Psoas muscle (tissue), 8 donors: ENCODE data around the gene FAM3D. TPM values are rescaled to one million over a fixed set of nuclear protein-coding genes. Genes with fewer than 3 reads are reported as not detected.

Experiments
- ATAC-seq, 4 donors: fragments of 200-7000 bp; cut with Tn5 transposase; one replicate each; pipeline ENCODE4 v1.9.1; 2020; ENCODE audit warnings: moderate library complexity in 3 of 4, mild to moderate bottlenecking in 2 of 4
- DNase-seq, 2 donors: peaks; one replicate each; pipeline ENCODE4 v3.0.0-alpha.2; 2020
- H3K27ac ChIP-seq: fragments of 200-600 bp; one replicate; pipeline ENCODE4 v1.8.0; 2022
- H3K27me3 ChIP-seq, 3 donors: fragments of 200-600 bp in 1 of 3; one replicate each; pipeline versions ENCODE4 v1.6.1 to v1.8.0; 2013 to 2022; ENCODE audit warnings: low read length in 2 of 3, mild to moderate bottlenecking in 2 of 3, moderate library complexity in 1 of 3; ENCODE audit not compliant: insufficient read depth in 3 of 3
- H3K36me3 ChIP-seq, 2 donors: fragments of 200-600 bp in 1 of 2; one replicate each; pipeline versions ENCODE4 v1.6.1 to v1.8.0; 2013 to 2022; ENCODE audit warnings: low read depth in 1 of 2, mild to moderate bottlenecking in 1 of 2, moderate library complexity in 1 of 2; ENCODE audit not compliant: insufficient read depth in 1 of 2
- H3K4me1 ChIP-seq: fragments of 200-600 bp; one replicate; pipeline ENCODE4 v1.8.0; 2022
- H3K4me3 ChIP-seq: fragments of 200-600 bp; one replicate; pipeline ENCODE4 v1.8.0; 2022; ENCODE audit warnings: mild to moderate bottlenecking
- H3K9me3 ChIP-seq: fragments of 200-600 bp; one replicate; pipeline ENCODE4 v1.8.0; 2022
- WGBS, 3 donors: extraction: QIAGEN DNeasy Blood & Tissue Kit; methylation state at CpG; one replicate each; pipeline versions ENCODE4 v1.1.6 to v1.1.7; 2013; 5-methylcytosine and 5-hydroxymethylcytosine counted together
- intact Hi-C, 2 donors: fragments of 100-400 bp; cut with DNase I; formaldehyde crosslinking; loops; one replicate each; pipeline versions ENCODE4 v1.11.0 to v1.14.2; 2022
- polyA plus RNA-seq, 3 donors: library from polyadenylated mRNA; stranded (reverse); fragments of 200-250 nt; gene quantifications; one replicate each; pipeline ENCODE4 v1.2.3, GENCODE V29; 2013
- total RNA-seq, 4 donors: library from RNA; stranded (reverse); fragmentation: NEBNext Ultra II Directional in 2 of 4; extraction: Animal tissue kit (Norgen Biotek cat#: 25700) in 2 of 4; gene quantifications; one replicate each; pipeline versions ENCODE4 v1.2.1 to v1.2.4, GENCODE V29; 2021 to 2023
- TF ChIP-seq, protein P1 (sequence below): fragments of 200-600 bp; IDR thresholded peaks from one replicate; pipeline ENCODE4 v1.8.0; 2022; ENCODE audit warnings: antibody characterized with exemption
- donor health status: healthy with polysubstance abuse.
- donor health status: DM: no; HTN: no; CAD: no; lungs with moderate emphysema.
- donor health status: Bipolar disorder and iron deficiency.
- donor health status: healthy.
- donor health status: DM: yes; HTN: yes; CAD: no.
- donor health status: DM: no; HTN: no; CAD: no.
- donor health status: DM: no; HTN: no; CAD: no.
- donor health status: DM: yes; HTN: yes; CAD: no.

The FAM3D gene
- total and polyA plus RNA-seq, 7 donors: 0.05 TPM; not detected in 6

DNA sequence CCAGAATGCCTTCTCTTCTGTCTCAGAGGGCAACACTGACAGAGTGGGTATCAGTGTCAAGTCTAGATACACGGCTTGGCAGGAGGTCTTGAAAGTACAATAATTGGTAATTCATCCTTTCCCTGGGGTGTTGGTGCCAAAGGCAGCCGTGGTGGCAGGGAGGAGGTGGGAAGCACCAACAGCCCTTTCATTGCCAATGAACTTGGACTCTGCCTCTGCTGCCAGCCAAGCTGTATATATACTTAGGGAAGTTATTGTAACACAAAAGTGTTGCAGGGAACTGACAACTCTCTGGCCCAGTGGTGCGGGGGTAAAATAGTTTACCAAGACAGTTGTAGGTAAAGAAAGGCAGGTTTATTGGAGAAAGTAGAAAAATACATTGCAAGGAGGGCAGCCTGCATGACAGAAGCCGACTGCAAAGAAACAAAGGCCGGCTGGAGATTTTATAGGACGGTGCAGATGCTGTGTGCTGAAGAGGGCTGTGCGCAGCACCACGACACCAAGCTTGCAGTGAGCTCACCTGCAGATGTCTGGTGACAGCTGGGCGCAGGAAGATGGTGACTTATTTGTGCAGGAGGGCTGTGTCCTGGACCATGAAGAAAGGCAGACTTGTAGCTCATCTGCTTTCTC is 4.0 kb upstream of the FAM3D start:
- no peak overlapping the region for H3K27ac ChIP-seq
- H3K4me1 ChIP-seq: no peaks in the 10 kb centered on the region
- H3K36me3 ChIP-seq: no peaks in the 10 kb centered on the region
- H3K9me3 ChIP-seq: no peaks in the 10 kb centered on the region
- DNase-seq (no peak), ATAC-seq (no peak)
- H3K4me3 ChIP-seq: no peak overlapping the region
- intact Hi-C loops: no loop called here
- TF ChIP-seq, protein P1, sequence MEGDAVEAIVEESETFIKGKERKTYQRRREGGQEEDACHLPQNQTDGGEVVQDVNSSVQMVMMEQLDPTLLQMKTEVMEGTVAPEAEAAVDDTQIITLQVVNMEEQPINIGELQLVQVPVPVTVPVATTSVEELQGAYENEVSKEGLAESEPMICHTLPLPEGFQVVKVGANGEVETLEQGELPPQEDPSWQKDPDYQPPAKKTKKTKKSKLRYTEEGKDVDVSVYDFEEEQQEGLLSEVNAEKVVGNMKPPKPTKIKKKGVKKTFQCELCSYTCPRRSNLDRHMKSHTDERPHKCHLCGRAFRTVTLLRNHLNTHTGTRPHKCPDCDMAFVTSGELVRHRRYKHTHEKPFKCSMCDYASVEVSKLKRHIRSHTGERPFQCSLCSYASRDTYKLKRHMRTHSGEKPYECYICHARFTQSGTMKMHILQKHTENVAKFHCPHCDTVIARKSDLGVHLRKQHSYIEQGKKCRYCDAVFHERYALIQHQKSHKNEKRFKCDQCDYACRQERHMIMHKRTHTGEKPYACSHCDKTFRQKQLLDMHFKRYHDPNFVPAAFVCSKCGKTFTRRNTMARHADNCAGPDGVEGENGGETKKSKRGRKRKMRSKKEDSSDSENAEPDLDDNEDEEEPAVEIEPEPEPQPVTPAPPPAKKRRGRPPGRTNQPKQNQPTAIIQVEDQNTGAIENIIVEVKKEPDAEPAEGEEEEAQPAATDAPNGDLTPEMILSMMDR: no peak
- H3K27me3 ChIP-seq: no peaks in the 10 kb centered on the region
- 53 to 56% (median 54%) methylated on average over 9 of the region's 9 CpGs for WGBS, 3 donors

DNA sequence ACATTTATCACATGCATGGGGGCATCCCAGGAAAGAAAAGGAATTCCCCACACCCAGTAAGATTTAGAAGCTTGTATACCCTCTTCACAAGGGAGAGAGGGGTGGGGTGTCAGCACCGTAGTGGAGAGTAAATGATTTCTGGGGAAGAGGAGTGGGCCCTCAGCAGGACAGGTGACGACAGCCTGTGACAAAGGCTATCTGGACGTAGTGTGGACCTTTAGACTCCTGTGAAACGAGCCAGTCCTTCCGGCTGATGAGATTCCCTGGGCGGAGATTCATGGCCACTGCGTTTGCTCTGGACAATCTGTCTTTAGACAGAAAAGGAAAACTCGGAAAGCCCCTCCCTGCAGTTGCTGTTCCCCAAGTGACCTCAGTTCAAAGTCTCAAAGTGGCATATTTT is 1.7 kb upstream of the FAM3D start:
- Histone ChIP-seq H3K27ac (no peak overlapping the region), H3K36me3 (no peaks in the 10 kb centered on the region), H3K9me3 (no peaks in the 10 kb centered on the region), H3K4me3 (no peak overlapping the region), H3K4me1 (no peaks in the 10 kb centered on the region), H3K27me3 (no peaks in the 10 kb centered on the region)
- WGBS, 3 donors: 58 to 72% (median 62%) methylated on average over 8 of the region's 8 CpGs
- TF ChIP-seq, protein P1: no peak
- DNase-seq (no peak), ATAC-seq (no peak)
- intact Hi-C loops: no loop called here

DNA sequence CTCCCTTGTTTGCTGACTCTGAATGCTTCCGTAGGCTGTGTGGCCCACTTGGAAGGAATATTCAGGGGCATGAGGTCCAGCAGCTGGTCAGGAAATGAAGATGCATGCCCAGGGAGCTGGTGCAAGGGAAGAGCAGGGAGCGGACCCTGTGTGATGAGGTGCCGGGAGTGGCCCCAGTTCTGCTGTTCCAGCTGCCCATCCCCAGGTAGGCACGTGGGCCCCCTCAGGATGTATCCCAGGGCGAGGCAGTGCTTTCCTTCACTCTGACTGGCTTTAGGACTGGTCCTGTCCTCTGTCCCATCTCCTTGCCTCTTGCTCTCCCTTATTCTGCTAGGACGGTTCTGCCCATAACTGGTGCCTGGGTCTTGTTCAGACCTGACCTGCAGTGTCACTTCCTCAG is 1.1 kb upstream of the FAM3D start:
- WGBS, 3 donors: 77 to 80% (median 77%) methylated on average over 6 of the region's 6 CpGs
- H3K4me3 ChIP-seq: no peak overlapping the region
- no peaks in the 10 kb centered on the region for H3K27me3 ChIP-seq
- no peaks in the 10 kb centered on the region for H3K4me1 ChIP-seq
- no peaks in the 10 kb centered on the region for H3K9me3 ChIP-seq
- intact Hi-C loops: no loop called here
- TF ChIP-seq, protein P1: no peak
- H3K36me3 ChIP-seq: no peaks in the 10 kb centered on the region
- DNase-seq (no peak), ATAC-seq (no peak)
- H3K27ac ChIP-seq: no peak overlapping the region

DNA sequence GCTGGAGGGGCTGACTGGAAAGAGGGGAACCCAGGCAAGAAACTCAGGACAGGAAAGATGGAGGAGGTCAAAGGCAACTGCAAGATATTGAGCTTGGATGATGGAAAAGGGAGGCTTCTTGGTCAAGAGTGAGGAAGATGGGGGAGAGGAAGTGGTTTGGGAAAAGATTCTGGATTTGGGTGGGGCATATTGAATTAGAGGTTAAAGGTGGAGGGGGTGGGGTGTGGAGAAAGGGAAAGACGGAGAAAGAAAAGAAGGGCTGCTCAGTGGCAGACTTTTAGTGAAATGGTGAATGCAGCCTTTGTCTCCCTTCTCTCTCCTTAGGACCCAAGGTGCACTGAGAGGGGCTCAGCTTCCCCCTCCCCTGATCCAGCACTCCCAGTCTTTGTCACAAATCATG is 655 bp upstream of the FAM3D start:
- WGBS, 3 donors: 60 to 87% (median 82%) methylated on average over 1 of the region's 1 CpG
- no peaks in the 10 kb centered on the region for H3K36me3 ChIP-seq
- H3K4me3 ChIP-seq: no peak overlapping the region
- TF ChIP-seq, protein P1: no peak
- no peak overlapping the region for H3K27ac ChIP-seq
- no peaks in the 10 kb centered on the region for H3K9me3 ChIP-seq
- no peak for DNase-seq
- no peaks in the 10 kb centered on the region for H3K4me1 ChIP-seq
- no peak for ATAC-seq
- no peaks in the 10 kb centered on the region for H3K27me3 ChIP-seq
- intact Hi-C loops: no loop called here

DNA sequence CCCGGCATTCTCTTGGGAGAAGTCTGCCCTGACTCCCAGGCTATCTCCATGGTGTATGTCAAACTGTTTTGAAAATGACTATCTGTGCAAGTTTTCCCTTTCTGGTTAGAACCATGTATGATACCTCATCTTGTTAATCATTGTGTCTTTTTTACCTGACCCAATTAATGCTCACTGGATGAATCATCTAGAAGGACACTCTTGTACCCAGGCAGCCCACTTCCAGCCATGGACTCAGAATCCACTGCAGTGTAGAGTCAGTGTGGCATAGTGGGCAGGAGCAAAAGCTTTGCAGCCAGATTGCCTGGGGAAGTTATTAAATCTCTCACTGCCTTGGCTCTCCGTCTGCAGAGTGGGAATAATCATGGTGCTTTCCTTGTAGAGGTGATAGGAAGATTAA is 1.2 kb downstream of the FAM3D start:
- H3K4me3 ChIP-seq: no peak overlapping the region
- TF ChIP-seq, protein P1: no peak
- H3K4me1 ChIP-seq: no peaks in the 10 kb centered on the region
- no peaks in the 10 kb centered on the region for H3K36me3 ChIP-seq
- no peak for ATAC-seq
- H3K27ac ChIP-seq: no peak overlapping the region
- intact Hi-C loops: no loop called here
- no peaks in the 10 kb centered on the region for H3K27me3 ChIP-seq
- 82 to 88% (median 83%) methylated on average over 2 of the region's 2 CpGs for WGBS, 3 donors
- H3K9me3 ChIP-seq: no peaks in the 10 kb centered on the region
- no peak for DNase-seq
